Measurements from ENCODE around the gene ABCA4.

ABCA4 gene

DNA sequence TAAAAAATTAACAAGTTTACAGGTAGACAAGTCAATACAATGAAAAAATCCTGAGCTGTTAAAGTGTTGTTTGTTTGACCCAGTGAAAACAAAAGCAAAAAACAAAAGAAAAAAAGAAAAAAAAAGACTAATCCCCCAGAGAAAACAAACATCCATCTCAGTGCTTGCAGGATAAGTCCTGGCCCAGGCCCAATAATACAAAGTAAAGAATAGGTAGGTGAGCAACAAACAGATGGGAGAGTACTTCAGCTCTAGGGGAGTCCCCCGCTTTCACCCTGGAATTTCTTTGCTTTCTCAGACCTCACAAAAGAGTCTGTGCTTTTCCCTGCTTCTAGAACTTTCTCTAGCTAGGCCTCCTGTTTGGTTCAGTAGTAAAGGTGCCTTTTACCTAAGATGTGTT is 70.3 kb downstream of the ABCA4 start:
- no peak for DNase-seq (ENCODE audit: low read depth in 3 of 3)

DNA sequence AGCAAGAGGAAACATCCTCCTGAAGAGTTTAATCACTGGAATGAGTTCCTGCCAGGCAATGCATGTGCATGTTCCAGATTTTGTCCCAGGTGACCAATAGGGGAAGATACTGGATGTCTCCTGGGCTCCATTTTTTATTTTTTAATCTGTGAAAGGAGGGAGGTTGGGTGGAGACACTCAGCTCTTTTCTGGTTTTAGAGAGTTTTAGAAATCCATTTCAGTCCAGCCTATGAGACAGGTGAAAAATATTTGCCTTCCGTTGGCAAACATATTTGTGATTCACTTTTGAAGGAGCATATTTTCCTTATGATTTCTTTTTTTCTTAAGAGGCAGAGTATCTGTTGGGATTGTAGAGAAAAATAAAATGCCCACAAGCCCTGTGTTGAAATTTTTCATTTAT is 70.7 kb downstream of the ABCA4 start:
- no peak for DNase-seq (ENCODE audit: low read depth in 3 of 3)

DNA sequence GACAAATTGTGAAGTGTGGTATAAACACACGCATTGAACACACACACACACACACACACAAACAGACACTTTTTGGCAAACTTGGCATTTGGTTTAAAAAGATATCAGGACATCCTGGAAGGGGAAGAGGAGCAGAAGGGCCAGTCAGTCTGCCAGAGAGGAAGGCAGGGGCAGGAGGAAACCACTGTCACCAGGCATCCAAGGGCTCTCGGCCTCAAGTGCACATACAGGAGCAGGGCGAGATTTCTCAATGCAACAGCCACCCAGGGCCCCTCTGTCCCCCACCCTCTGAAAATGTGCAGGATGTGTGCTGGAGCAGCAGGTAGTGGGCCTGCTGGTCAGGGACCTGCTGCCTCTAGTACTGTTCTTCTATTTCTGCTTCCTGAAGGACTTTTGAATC is 71.2 kb downstream of the ABCA4 start:
- no peak for DNase-seq (ENCODE audit: low read depth in 3 of 3)

DNA sequence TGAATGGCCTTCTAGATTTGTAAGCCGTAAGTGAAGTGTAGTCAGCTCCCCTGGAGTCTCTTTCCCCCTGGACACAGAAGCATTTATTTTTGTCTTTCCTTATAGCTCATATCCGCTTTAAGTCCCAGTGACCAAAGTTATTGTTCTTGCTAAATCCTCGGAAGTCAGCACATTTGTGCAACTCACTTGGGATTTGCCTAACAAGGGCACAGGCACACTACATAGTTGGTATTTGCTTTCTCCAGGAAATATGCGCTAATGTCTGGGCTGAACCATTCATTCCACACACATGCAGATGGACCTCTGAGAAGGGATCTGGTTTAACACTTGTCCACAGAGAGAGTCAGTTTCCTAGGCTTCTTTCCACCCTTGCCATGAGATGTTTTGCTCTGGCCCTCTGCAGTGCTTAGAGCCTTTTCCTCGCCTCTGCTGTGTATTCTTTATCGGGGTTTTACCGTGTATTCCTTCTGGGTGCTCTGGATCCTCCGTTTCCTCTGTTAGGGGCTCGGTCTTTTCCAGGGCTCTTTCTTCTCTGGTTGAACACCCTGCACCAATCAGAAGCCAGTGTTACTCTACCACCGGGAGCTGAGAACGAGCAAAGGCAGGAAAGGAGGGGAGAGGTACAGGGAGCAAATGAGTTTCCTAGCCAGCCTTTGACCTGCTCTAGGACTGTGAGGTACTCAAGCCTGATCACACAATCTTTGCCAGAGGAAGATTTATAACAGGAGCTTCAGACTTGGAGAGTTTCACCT is 72.4 kb downstream of the ABCA4 start:
- DNase-seq (ENCODE audit: low read depth in 3 of 3): no peak

DNA sequence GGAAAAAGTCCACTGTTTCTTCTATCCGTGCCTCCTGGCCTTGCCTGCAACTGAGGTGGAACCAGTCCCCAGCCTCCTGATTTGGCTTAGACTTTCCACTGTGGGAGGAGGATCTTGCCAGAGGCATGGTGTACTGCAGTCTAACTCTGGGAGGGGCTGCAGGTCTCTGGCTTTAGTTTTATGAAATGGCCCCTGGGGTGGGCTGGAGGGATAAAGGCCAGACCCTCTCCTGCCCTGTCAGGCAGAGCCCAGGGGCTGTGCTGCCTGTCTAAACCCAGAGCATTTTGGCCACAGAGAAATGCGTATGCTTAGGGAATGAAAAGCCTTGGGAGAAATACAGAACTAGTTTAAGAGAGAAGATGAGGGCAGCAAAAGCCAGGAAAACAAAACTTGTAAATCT is 73.0 kb downstream of the ABCA4 start:
- DNase-seq (ENCODE audit: low read depth in 3 of 3): no peak

DNA sequence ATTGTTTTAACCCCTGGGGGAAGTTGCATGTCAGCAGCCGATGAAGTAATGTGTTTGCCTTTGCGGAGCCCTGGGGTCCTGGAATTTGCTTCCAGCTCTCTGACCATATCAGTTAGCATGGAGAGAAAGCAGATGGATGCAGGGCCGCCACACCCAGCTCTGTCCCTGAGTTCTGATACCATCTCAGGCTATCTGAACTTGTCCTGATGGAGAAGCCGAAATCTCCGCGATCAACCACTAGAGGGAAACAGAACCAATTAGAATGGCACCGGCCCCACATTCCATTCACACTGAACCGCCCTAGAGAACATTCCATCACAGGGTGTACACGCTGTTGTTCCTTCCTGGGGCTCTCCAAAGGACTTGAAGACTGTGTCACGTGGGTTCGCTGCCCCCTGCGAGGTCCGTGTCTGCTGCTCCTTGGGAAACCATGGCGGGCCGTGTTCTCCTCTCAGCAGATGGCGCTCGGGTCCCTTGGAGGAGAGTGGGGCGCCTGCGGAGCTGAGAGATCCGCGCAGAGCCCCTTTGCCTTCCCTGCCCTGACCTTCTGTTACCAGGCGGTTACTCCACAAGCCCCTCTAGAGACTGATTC is 75.4 kb downstream of the ABCA4 start:
- DNase-seq (ENCODE audit: low read depth in 3 of 3): peak in 1 of 3 experiments; percentile 27

DNA sequence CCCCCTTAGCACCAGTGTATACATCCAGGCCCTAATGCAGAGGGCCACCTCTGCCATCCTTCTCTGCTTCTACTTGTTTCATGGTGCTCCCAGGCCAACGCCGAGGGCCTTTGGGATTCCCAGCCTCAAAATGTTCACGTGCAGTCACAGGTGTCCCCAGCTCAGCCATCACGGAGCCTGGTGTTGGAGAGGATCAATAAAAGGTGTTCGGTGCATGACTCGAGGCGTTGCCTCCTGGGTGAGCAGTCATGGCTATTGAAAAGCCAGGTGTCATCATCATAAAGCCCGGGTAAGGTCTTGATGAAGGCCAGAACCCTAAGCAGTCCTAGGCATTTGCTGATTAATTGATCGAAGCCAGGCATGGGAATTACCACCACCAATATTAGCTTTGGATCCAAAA is 76.1 kb downstream of the ABCA4 start:
- no peak for DNase-seq (ENCODE audit: low read depth in 3 of 3)

DNA sequence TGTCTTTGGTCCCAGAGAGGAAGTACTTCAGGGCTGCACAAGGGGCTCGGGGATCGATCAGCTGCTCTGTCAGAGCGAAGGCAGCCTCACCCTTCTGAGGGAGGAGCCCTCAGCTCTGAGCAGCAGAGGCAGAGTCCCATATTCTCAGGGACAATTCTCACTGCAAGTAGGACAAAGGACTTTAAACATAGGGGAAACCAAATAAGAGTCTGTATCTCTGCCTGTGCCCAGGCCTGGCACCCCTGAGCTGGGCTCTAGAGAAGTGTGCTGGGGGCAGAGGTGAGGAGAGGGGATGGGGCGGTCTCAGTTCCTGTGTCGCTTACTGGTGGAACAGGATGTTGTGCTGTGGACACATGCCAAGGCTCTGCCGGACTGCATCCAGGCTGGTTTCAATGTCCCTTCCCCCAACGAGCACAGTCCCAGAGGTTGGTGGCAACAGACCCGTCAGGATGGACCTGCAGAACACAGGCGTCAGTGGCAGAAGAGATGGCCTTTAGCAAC is 76.6 kb downstream of the ABCA4 start:
- no peak for DNase-seq (ENCODE audit: low read depth in 3 of 3)

DNA sequence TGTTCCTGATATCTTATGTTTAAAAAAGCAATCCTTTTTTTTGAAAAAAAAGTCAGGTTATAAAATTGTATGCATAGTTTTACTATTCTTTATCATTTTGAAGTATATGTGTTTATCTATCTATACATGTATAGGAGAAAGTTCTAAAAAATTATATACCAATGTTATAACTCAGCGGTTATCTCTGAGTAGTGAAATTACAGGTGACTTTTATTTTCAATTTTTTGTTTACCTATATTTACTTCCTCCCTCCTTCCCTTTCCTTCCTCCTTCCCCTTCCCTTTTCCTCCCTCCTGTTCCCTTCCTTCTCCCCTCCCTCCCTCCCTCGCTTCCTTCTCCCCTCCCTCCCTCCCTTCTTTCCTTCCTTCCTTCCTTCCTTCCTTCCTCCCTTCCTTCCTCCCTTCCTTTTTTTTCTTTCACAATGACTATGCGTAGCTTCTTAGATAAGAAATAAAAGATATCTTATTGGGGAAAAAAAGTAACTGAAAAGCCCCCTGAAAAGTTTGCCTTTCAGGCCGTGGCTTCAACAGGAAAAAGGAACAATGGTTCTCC is 77.1 kb downstream of the ABCA4 start:
- no peak for DNase-seq (ENCODE audit: low read depth in 3 of 3)

DNA sequence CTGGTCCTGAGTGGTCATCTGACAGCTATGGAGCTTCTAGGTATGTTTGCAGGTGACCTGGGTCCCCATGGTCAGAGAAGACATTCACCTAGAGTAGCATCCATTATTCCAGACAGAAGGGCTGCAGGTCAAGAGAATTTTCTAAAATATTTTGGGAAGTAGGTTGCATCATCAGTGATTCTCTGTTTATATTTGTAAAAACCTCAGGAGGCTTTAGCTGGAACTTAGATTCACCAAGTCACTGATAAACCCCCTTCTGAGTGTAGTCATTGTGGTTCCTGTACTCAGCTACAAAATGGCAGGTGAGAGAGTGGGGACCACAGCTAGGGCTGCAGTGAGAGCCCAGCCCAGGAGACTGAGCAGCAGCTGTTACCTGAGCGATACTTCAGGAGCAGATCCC is 78.6 kb downstream of the ABCA4 start:
- no peak for DNase-seq (ENCODE audit: low read depth in 3 of 3)

DNA sequence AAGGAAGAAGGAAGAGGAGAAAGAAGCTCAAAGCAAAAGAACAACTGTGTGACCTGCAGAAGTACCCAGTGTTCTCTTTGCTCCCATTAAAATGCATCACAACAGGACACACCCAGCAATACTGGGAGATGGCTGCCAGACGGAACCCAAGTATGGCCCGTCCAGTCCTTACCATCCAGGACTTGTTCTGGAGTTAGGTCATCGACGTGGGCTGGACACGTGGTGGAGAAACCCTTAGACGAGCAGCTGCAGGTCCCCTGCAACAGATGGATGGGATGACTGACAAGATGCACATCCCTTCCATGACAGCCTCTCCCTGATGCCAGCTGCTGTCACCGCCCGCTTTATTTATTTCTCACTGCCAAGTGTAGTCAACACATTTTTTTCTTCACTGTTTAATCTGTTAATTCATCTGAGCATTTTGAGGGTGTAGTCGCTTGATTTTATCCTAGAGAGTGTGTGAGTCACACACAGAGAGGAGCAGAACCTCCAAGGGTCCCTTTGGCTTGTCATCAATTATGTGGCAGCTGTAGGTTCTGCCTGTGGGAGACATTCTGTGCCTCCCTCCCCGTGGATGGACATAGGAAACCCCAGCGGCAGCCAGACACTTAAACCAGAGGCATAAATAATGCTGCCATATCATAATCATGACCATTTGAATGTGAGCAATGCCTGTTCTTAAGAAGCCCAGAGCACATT is 80.9 kb downstream of the ABCA4 start:
- DNase-seq (ENCODE audit: low read depth in 3 of 3): no peak

DNA sequence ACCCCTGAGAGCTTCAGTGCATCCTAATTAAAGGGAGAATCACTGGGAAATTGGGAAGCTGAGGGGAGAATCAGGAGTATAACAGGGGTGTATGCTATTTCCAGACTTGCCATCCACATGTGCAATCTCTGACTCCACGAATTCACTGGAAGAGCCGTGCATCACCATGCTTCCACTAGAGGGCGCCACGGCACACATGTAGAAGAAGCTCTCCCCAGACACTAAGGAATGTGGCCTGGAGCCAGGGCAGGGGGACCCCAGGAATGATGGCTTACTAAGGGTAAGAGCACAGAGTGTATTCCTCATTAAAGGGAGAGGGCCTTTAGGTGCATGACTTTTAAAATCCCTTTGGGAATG is 81.5 kb downstream of the ABCA4 start:
- peak; percentile 20 to 55 (median 21) for DNase-seq (ENCODE audit: low read depth in 3 of 3)

DNA sequence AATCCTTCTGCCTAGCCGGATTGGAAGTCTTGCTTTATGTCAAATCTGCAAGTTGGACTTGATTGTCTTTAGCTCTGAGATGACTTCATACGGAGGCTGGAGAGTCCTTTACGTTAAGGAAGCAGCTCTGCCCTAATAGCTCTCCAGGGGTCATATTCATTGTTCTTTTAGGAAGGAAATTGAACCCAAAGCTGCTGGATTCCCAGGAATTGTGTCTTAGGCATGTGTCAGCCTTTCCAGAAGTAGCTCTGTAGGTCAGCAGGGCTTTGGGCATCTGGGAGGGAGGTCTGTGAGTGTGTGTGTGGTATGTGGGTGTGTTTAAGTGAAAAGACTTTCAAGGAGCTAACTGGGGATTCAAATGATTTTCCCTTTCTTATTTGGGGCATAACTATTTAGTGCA is 82.4 kb downstream of the ABCA4 start:
- no peak for DNase-seq (ENCODE audit: low read depth in 3 of 3)

DNA sequence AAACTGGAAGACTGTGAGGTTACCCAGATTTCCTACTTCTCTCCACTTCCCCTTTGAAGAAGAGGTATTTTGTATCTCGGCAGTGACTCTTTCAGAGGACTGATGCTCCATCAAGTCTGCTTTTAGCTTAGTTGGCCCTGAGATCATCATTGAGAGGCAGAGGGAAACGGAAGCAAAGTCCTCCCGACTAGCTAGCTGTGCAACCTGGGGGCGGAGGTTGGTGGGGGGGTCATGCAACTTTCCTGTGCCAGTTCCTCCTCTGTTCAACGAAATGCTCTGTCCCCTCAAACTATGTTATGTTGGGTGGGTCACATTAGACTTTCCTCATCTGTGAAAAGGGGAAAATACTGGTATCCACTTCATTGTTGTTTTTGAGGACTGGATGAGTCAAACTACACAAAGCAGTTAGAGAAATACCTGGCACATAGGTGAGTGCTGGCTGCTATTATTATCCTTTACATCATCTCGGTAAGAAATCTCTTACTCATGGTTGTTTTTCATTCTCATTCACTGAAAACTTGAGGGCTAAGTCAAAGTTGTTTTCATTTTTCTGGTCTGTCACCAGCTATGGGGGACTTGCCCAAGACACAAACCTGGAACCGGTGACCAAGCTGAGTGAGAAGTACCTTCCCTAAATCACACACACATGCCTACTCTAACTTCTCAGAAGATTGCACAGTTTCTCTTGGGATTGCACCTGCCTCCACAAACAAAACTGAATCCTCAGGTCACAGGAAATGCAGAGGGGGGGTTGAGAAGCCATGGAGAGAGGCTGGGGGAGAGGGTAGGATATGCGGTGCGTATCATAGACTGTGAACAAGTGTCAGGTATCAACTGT is 83.3 kb downstream of the ABCA4 start:
- DNase-seq (ENCODE audit: low read depth in 3 of 3): no peak

DNA sequence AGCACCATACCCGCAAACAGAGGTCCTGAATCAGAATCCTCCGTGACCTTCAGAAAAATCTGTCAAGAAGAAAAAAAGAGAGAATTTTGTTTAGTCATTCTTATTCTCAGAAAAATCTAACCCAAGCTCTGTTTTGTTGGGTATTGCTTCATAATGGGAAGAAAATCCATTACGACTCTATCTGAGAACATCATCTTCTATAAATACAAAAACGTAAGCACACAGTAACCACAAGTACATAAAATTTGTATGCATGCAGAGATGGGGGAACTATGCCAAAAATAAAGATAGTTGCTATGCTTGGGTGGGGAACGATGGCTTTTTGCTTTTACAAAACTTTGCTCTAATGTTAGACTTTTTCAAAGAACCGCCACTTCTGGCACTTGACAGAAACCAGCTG is 84.2 kb downstream of the ABCA4 start:
- no peak for DNase-seq (ENCODE audit: low read depth in 3 of 3)

DNA sequence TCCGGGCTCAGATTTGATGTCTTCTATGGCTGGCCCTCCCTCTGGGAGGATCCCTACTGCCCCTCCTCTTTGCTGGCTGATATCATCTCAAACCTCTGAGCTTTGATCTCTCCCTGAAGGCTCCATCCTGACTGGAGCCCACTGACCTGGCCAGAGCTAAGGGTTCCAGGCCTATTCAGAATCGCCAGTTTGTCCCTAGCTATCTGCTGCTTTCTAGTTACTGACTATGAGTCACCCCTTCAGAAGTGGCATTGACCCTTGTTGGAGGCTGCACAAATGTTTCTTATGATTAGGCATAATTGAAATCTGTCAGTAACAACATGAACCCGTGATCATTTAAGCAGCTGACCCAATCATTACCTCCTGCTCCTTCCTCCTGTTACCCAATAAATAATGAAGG is 87.1 kb downstream of the ABCA4 start:
- no peak for DNase-seq (ENCODE audit: low read depth in 3 of 3)

DNA sequence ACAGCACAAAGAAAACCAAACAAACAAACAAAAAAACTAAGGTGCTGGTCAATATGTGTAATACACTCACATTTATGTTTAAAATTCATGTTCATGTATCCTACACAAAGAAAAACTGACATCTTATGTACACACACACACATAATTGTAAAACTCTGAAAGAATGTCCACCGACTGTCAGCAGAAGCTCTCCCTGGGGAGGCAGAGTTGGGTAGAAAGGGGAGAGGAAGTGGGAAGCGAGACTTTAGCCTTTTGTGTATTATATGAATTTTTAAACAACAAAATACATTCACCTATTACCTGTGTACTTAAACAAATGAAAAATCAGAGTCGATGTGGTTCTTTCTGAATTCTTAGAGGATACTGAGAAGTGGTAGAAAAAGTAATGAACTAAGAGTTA is 88.3 kb downstream of the ABCA4 start:
- no peak for DNase-seq (ENCODE audit: low read depth in 3 of 3)

DNA sequence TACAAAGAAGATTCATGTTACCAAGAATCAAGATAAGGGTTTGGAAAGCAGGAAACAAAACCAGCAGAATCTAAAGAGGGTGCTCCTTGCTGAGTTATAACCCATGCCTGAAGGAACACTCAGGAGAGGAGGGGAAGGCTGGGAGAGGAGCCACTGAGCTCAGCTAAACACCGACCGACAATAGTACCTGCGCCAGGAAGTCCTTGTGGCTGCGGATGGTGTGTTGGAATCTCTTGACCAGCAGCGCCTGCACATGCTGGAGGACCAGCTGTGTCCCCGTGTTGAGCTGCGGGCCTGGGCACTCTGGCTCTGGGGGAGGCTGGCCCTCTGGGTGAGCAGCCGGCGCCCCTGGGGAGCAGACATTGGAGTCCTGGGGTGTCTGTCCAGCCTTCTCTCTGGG is 89.4 kb downstream of the ABCA4 start:
- DNase-seq (ENCODE audit: low read depth in 3 of 3): no peak

DNA sequence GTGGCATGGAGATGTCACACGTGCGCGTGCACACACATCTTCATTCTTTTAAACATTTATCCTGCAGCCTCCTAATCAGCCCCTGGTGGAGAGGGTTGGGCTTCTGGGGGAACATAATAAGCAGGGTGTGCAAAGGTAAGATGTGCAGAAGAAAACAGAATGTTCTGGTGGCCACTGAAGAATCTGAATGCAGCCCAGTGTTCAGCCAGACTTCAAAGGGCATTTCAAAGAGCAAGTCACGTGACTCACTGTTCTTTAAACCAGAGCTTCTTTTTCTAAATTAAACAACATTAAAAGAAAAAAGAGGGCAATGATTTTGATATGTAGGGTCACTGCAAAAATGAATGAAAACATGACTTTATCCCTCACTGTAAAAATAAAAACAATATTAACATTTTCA is 89.8 kb downstream of the ABCA4 start:
- no peak for DNase-seq (ENCODE audit: low read depth in 3 of 3)

DNA sequence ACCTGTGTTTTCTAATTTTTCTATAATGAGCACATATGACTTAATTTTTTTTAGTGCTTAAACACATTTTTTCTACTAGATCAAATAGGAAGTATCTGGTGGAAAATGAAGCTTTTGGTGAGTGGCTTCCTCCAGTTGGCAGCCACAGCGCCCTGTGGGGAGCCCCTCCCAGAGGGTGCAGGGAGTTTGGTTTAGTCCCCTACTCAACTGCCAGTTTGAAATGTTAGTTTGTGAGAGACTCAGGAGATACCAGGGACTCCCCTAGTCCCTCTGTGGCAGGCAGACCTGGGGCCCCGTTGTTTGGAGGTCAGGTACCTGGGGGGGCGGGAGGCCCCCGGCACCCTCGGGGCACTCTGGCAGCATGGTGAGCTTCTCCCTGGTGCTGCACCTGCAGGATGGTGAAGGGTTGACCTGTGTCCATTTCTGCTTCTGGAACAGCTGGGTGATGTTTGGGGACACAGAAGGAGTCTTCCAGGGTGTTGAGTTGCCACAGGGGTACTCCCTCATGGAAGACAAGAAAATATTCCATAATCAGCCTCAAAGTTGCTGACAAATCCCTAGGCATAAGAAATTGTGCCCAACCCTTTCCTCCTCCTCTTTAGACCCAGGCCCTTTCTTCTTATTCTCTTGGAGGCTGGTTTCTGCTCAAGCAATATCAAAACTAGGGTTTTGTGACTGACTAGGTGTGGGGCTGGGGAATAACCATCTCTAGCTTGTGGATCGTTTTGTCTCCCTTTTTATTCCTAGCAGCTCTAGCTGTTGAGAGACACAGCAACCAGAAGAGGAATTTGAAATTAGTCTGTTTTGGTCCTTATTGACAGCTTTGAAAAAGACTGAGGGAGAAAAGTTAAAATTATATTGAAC is 91.6 kb downstream of the ABCA4 start:
- DNase-seq (ENCODE audit: low read depth in 3 of 3): no peak

Data from stimulated activated CD4-positive, alpha-beta T cell treated with anti-CD3 and anti-CD28 coated beads, TNF-alpha, amount 100 ng/mL, for 24 hours (primary cell).